ENCODE results near the gene ETV5. TPM values are rescaled to one million over a fixed set of nuclear protein-coding genes. Genes with fewer than 3 reads are reported as not detected.

The ETV5 gene
- total RNA-seq, 1 donor from 2014 or later = 42.2 TPM

- H3K27me3 Mint-ChIP-seq = no peaks in the 10 kb centered on the region
- peaks cover 16% of the 10 kb centered on the region for H3K4me1 Mint-ChIP-seq (ENCODE audit: unreplicated experiment)
- DNase-seq (ENCODE audit: extremely low spot score, unreplicated experiment) = no peak
- H3K27ac Mint-ChIP-seq = no peak overlapping the region
- H3K4me3 Mint-ChIP-seq = no peak overlapping the region
- TF ChIP-seq, protein P1, sequence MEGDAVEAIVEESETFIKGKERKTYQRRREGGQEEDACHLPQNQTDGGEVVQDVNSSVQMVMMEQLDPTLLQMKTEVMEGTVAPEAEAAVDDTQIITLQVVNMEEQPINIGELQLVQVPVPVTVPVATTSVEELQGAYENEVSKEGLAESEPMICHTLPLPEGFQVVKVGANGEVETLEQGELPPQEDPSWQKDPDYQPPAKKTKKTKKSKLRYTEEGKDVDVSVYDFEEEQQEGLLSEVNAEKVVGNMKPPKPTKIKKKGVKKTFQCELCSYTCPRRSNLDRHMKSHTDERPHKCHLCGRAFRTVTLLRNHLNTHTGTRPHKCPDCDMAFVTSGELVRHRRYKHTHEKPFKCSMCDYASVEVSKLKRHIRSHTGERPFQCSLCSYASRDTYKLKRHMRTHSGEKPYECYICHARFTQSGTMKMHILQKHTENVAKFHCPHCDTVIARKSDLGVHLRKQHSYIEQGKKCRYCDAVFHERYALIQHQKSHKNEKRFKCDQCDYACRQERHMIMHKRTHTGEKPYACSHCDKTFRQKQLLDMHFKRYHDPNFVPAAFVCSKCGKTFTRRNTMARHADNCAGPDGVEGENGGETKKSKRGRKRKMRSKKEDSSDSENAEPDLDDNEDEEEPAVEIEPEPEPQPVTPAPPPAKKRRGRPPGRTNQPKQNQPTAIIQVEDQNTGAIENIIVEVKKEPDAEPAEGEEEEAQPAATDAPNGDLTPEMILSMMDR (conservative IDR thresholded peaks at IDR 0.05) = no peak
- H3K9me3 Mint-ChIP-seq = no peaks in the 10 kb centered on the region
- peaks cover 11% of the 10 kb centered on the region for H3K36me3 Mint-ChIP-seq
Measured at GRCh38 chr3:186088335-186088734, 20.6 kb downstream of the ETV5 start.

- TF ChIP-seq, protein P1 (conservative IDR thresholded peaks at IDR 0.05) = no peak
- Mint-ChIP-seq H3K4me3 (no peak overlapping the region), H3K4me1 (ENCODE audit: unreplicated experiment) (peaks cover 4% of the 10 kb centered on the region)
Measured at GRCh38 chr3:186084264-186084663, 24.6 kb downstream of the ETV5 start.

GRCh38 chr3:186083746-186084145 is 25.1 kb downstream of the ETV5 start:
- Mint-ChIP-seq H3K4me3 (no peak overlapping the region), H3K27ac (no peak overlapping the region), H3K27me3 (no peaks in the 10 kb centered on the region), H3K9me3 (no peaks in the 10 kb centered on the region), H3K4me1 (ENCODE audit: unreplicated experiment) (peaks cover 4% of the 10 kb centered on the region), H3K36me3 (peaks cover 21% of the 10 kb centered on the region)
- TF ChIP-seq, protein P1 (conservative IDR thresholded peaks at IDR 0.05) = no peak
- DNase-seq (ENCODE audit: extremely low spot score, unreplicated experiment) = no peak

More at GRCh38 chr3:186084264-186084663, 24.6 kb downstream of the ETV5 start:
- H3K9me3 Mint-ChIP-seq = no peaks in the 10 kb centered on the region
- no peak overlapping the region for H3K27ac Mint-ChIP-seq
- no peak for DNase-seq (ENCODE audit: extremely low spot score, unreplicated experiment)
- no peaks in the 10 kb centered on the region for H3K27me3 Mint-ChIP-seq
- peaks cover 16% of the 10 kb centered on the region for H3K36me3 Mint-ChIP-seq

DNA sequence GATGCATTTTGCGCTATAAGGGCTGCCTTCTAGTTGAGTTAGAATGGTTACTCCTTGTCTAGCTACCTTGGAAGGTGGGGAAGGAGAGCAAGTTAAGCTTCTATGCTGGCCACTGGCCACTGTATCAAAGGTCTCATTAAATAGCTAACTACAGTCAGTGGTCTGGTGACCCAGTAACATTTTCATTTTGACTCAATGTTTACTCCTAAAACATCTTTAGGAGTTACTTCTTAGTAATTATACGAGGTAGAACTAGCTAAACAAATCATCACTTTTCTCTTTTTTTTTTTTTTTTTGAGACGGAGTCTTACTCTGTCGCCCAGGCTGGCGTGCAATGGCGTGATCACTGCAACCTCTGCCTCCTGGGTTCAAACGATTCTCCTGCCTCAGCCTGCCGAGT is 26.7 kb downstream of the ETV5 start:
- Mint-ChIP-seq H3K36me3 (peaks cover 17% of the 10 kb centered on the region), H3K27me3 (no peaks in the 10 kb centered on the region), H3K4me1 (ENCODE audit: unreplicated experiment) (peaks cover 4% of the 10 kb centered on the region), H3K9me3 (no peaks in the 10 kb centered on the region), H3K4me3 (no peak overlapping the region), H3K27ac (no peak overlapping the region)
- no peak for DNase-seq (ENCODE audit: extremely low spot score, unreplicated experiment)
- TF ChIP-seq, protein P1 (conservative IDR thresholded peaks at IDR 0.05) = no peak

GRCh38 chr3:186081678-186082077 is 27.2 kb downstream of the ETV5 start:
- Mint-ChIP-seq H3K36me3 (peaks cover 13% of the 10 kb centered on the region), H3K4me3 (no peak overlapping the region), H3K9me3 (no peaks in the 10 kb centered on the region), H3K4me1 (ENCODE audit: unreplicated experiment) (peaks cover 4% of the 10 kb centered on the region), H3K27ac (no peak overlapping the region), H3K27me3 (no peaks in the 10 kb centered on the region)
- no peak for DNase-seq (ENCODE audit: extremely low spot score, unreplicated experiment)
- TF ChIP-seq, protein P1 (conservative IDR thresholded peaks at IDR 0.05) = no peak
